ENCODE measurements around the gene SGPP1.

DNA sequence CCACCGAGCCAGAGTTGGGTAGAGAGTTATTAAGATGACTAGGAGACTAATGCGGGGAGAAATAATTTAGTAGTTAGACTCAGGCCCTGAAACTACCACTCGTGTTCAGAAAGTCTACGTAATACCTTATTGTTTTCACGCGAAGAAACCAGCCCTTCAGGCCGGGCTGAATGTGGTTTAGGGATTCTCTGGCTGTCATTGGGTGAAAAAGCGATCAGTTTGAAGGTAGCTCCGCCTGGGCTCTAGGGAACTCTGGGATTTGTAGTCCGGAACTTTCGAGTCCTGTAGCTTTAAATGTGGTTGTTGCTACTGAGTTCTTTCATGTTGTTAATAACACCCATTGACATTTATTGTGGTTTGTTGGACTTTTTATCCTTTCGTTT, 85.6 kb downstream of the SGPP1 start:
- TF ChIP-seq POLR2A (IDR thresholded peaks at IDR 0.05) (no peak), POLR2AphosphoS5 (IDR thresholded peaks at IDR 0.05; ENCODE audit: insufficient read depth in 1 of 2, low read depth in 1 of 2) (peak in 1 of 2 donors; percentile 95)
- TF ChIP-seq, protein P1, sequence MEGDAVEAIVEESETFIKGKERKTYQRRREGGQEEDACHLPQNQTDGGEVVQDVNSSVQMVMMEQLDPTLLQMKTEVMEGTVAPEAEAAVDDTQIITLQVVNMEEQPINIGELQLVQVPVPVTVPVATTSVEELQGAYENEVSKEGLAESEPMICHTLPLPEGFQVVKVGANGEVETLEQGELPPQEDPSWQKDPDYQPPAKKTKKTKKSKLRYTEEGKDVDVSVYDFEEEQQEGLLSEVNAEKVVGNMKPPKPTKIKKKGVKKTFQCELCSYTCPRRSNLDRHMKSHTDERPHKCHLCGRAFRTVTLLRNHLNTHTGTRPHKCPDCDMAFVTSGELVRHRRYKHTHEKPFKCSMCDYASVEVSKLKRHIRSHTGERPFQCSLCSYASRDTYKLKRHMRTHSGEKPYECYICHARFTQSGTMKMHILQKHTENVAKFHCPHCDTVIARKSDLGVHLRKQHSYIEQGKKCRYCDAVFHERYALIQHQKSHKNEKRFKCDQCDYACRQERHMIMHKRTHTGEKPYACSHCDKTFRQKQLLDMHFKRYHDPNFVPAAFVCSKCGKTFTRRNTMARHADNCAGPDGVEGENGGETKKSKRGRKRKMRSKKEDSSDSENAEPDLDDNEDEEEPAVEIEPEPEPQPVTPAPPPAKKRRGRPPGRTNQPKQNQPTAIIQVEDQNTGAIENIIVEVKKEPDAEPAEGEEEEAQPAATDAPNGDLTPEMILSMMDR (IDR thresholded peaks at IDR 0.05) = no peak
